Gastroesophageal sphincter (tissue), 3 donors: ENCODE results near the gene GALNT9.

Experiments used
- POLR2A ChIP-seq, 2 donors: fragments of 450-650 bp; IDR thresholded peaks; one replicate each; pipeline ENCODE4 v1.6.1; 2017; ENCODE audit warnings: antibody characterized with exemption in 2 of 2, mild to moderate bottlenecking in 2 of 2, moderate library complexity in 1 of 2
- POLR2AphosphoS5 ChIP-seq: sonication (generic); formaldehyde crosslinking; IDR thresholded peaks from one replicate; pipeline ENCODE4 v1.6.1; 2017; ENCODE audit warnings: antibody characterized with exemption
- TF ChIP-seq, protein P1 (sequence below), 4 experiments: fragments of 200-600 bp in 2 of 4; fragments of 450-650 bp in 2 of 4; sonication (generic) in 1 of 4; IDR thresholded peaks; one replicate each; pipeline ENCODE4 v1.5.1; 2017 to 2019; ENCODE audit warnings: antibody characterized with exemption in 4 of 4, mild to moderate bottlenecking in 2 of 4, moderate library complexity in 2 of 4

DNA sequence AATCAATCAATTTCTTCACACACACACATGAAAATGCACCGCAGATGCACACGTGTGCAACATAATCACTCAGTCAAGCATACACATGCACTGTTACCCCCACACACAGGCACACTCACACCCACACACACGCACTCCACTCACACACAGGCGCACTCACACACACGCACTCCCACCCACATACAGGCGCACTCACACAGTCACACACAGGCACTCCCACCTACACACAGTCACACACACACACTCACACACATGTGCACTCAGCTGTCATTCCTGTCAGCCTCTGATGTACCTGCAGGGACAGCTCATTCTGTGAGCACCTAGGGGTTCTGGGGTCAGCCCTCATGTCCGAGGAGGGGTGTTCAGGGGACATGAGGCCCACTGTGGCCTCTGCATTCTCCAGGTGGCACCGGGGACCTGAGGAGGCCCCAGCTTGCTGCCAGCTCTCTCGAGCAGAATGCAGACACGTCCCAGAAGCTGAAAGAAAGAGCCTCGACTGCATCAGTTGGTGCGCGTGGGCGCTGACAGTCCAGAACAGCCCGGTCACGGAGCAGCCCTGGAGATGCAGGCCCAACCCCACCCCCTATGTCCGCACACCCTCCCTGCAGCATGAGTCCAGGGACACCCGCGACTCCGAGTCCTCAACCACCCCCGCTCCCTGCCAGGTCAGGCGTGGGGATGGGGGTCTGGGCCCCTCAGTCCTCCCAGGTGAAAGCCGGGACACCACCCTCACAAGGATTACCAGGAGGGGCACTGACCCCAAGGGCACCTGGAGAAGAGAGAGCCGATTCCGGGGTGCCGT, 115.8 kb downstream of the GALNT9 start:
- TF ChIP-seq POLR2AphosphoS5 (no peak), POLR2A (IDR thresholded peaks at IDR 0.05) (no peak)
- TF ChIP-seq, protein P1, sequence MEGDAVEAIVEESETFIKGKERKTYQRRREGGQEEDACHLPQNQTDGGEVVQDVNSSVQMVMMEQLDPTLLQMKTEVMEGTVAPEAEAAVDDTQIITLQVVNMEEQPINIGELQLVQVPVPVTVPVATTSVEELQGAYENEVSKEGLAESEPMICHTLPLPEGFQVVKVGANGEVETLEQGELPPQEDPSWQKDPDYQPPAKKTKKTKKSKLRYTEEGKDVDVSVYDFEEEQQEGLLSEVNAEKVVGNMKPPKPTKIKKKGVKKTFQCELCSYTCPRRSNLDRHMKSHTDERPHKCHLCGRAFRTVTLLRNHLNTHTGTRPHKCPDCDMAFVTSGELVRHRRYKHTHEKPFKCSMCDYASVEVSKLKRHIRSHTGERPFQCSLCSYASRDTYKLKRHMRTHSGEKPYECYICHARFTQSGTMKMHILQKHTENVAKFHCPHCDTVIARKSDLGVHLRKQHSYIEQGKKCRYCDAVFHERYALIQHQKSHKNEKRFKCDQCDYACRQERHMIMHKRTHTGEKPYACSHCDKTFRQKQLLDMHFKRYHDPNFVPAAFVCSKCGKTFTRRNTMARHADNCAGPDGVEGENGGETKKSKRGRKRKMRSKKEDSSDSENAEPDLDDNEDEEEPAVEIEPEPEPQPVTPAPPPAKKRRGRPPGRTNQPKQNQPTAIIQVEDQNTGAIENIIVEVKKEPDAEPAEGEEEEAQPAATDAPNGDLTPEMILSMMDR (IDR thresholded peaks at IDR 0.05) = no peak
